SK-N-SH (cell line): ENCODE data around the gene SLC47A1.

Source experiments
- CHD2 ChIP-seq: fragments of 150-350 bp; IDR thresholded peaks from 2 replicates; pipeline ENCODE4 v1.6.1; 2018; ENCODE audit warnings: low read length; ENCODE audit not compliant: partially characterized antibody
- CTCF ChIP-seq: fragments of 200-600 bp; sonication (generic); IDR thresholded peaks from 2 replicates; pipeline ENCODE4 v1.6.1; 2017; ENCODE audit warnings: antibody characterized with exemption, mild to moderate bottlenecking, moderate library complexity
- EZH2phosphoT487 ChIP-seq: fragments of 200-600 bp; sonication (generic); IDR thresholded peaks from 2 replicates; pipeline ENCODE4 v1.6.1; 2017; ENCODE audit warnings: low read depth, mixed run types, mild to moderate bottlenecking, antibody characterized with exemption, moderate library complexity, borderline replicate concordance
- FOXJ3 ChIP-seq: sonication (generic); formaldehyde crosslinking; IDR thresholded peaks from 2 replicates; pipeline ENCODE4 v1.5.1; 2020; ENCODE audit warnings: mild to moderate bottlenecking, missing genetic modification reagents
- FOXM1 ChIP-seq: IDR thresholded peaks from 2 replicates; pipeline ENCODE4 v1.4.0; 2012; ENCODE audit warnings: low read depth, mild to moderate bottlenecking
- IRF3 ChIP-seq: fragments of 150-350 bp; IDR thresholded peaks from 2 replicates; pipeline ENCODE4 v1.6.1; 2016; ENCODE audit warnings: mild to moderate bottlenecking, low read depth, low read length
- MAX ChIP-seq: IDR thresholded peaks from 2 replicates; pipeline ENCODE4 v1.4.0; 2012; ENCODE audit warnings: low read depth
- MEF2A ChIP-seq: IDR thresholded peaks from 2 replicates; pipeline ENCODE4 v1.4.0; 2012; ENCODE audit warnings: low read depth, borderline replicate concordance
- POLR2AphosphoS5 ChIP-seq: IDR thresholded peaks from 2 replicates; pipeline ENCODE4 v1.6.1; 2012; ENCODE audit warnings: low read depth, low read length
- RAD21 ChIP-seq: IDR thresholded peaks from 2 replicates; pipeline ENCODE4 v1.6.1; 2012; ENCODE audit warnings: mild to moderate bottlenecking, low read length
- RCOR1 ChIP-seq: fragments of 150-350 bp; IDR thresholded peaks from 2 replicates; pipeline ENCODE4 v1.6.1; 2017; ENCODE audit warnings: antibody characterized with exemption, low read length
- RFX5 ChIP-seq: IDR thresholded peaks from 2 replicates; pipeline ENCODE4 v1.6.1; 2012; ENCODE audit warnings: mild to moderate bottlenecking, improper control_type of control experiment, low read length
- SMC3 ChIP-seq: IDR thresholded peaks from 2 replicates; pipeline ENCODE4 v1.6.1; 2012; ENCODE audit warnings: low read depth, low read length, improper control_type of control experiment
- USF2 ChIP-seq: fragments of 150-350 bp; IDR thresholded peaks from 2 replicates; pipeline ENCODE4 v1.6.1; 2017; ENCODE audit warnings: antibody characterized with exemption, low read length, low read depth, borderline replicate concordance

GRCh38 chr17:19574956-19575355 lies 41.3 kb downstream of the SLC47A1 start:
- TF ChIP-seq SMC3 (no peak), POLR2AphosphoS5 (no peak), CTCF (no peak), RFX5 (no peak), USF2 (no peak), EZH2phosphoT487 (no peak), RAD21 (no peak), MAX (no peak), FOXM1 (no peak), CHD2 (no peak), MEF2A (no peak), FOXJ3 (CRISPR knock-in tag) (no peak), IRF3 (no peak), RCOR1 (no peak)
